Muscle of arm (tissue), 12 donors: ENCODE data around the gene RASIP1. TPM values are rescaled to one million over a fixed set of nuclear protein-coding genes. Genes with fewer than 3 reads are reported as not detected.
"Not testable (repeated sequence)": the region's sequence is repeated elsewhere in the genome, so short reads cannot be mapped to it uniquely, and the experiment has no call there.

Experiments
- DNase-seq: peaks from one replicate; pipeline ENCODE4 v3.0.0-alpha.2; 2013
- polyA plus RNA-seq, 12 donors: library from polyadenylated mRNA; unstranded; fragments of 120-200 nt; gene quantifications; one replicate each; pipeline ENCODE4 v1.2.1, GENCODE V29; 2013; ENCODE audit not compliant: insufficient read length in 12 of 12

The RASIP1 gene
- polyA plus RNA-seq, 12 donors: 15.1 to 39.6 (median 22.0) TPM; not detected in 1

GRCh38 chr19:48713041-48713863, 27.2 kb downstream of the RASIP1 start:
- DNase-seq: no peak

GRCh38 chr19:48711106-48711662, 29.2 kb downstream of the RASIP1 start:
- DNase-seq: no peak

- no peak for DNase-seq
Measured at GRCh38 chr19:48708471-48708870, 31.9 kb downstream of the RASIP1 start.

DNA sequence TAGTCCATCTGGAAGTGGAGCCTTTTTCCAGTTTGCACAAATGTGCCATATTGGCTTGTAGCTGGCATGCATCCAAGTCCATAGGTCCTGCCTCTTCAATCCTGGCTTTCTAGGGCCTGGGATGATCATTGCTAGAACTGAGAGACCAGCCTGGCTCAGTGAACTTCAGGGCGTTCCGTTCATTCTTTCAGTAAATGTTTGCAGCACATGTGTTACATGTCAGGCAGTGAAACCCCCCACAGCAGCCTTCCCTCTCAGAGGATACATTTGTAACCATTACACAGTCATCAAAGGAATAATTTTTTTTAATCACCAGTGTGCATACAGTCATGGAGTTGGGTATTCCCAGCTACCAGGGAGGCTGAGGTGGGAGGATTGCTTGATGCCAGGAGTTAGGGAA, 35.0 kb downstream of the RASIP1 start:
- DNase-seq: no peak

DNA sequence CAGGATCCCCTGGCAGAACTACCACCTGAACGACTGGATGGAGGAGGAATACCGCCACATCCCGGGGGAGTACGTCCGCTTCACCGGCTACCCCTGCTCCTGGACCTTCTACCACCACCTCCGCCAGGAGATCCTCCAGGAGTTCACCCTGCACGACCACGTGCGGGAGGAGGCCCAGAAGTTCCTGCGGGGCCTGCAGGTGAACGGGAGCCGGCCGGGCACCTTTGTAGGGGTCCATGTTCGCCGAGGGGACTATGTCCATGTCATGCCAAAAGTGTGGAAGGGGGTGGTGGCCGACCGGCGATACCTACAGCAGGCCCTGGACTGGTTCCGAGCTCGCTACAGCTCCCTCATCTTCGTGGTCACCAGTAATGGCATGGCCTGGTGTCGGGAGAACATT, 37.1 kb downstream of the RASIP1 start:
- no peak for DNase-seq

DNA sequence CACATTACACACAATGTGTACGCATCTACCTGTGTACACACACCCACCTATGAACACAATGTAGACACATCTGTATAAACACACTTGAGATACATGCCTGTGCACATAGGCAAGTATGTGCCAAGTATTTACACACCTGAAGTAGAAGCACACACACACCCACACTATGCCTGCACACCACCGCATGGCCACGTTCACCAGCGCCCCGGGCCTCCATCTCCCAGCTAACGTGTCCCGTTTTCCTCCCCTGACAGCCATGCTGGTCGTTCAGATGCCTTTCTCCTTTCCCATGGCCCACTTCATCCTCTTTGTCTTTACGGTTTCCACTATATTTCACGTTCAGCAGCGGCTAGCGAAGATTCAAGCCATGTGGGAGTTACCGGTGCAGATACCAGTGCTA, 37.7 kb downstream of the RASIP1 start:
- DNase-seq: no peak

DNA sequence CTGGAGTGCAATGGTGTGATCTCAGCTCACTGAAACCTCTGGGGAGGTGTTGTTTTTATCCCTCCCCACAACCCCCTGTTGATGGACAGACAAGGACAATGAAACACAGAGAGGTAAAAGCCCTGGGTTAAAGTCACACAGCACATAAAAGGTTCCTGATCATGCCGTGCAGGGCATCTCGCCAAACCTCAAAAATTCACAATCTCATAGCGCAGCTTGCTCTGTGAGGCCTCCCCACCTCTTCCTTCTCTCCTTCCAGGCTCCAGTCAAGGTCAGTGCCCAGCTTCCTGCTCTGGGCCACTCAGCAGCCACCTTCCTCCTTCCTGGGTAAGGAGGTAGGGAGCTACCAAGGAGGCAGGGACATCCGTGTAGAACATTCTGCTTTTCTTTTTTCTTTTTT, 42.4 kb downstream of the RASIP1 start:
- no peak for DNase-seq

DNA sequence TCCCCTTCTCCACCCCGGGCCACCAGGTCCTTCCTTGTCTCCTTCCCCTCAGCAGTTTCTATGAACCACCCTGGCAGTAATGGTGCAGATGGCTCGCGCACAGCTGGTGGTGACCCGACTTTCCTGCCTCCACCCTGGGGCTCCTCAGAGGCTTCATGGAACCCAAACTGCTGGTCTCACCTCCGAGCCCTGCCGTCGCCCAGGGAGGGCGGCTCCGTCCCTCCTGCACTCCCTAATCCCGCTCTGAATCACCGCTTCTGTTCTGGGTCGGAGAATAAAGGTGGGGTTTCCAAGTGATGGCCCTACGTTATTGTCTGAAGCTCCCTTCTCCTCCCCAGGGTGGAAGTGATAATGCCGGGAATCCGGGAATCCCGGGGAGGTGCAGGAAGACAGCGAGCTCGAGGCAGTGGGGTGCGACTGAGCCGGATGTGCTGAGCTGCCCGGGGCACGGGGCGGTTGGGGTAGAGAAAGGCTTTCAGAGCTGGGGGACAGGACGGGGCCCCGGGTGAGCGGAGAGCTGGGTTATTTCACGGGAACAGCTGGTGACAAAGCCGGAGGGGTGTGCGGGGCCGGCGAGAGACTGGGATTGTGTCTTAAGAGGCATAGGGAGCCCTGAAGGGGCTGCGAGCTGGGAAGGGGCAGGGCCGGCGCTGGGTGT, 43.9 kb downstream of the RASIP1 start:
- no peak for DNase-seq

- DNase-seq: no peak
Measured at GRCh38 chr19:48695743-48696352, 44.6 kb downstream of the RASIP1 start, which contains the start of gene FUT2. Gene FUT2 (plus strand): TSS chr19:48695971. CDS start chr19:48702957, 6,986 bp downstream.

- DNase-seq: not testable (repeated sequence)
Measured at GRCh38 chr19:48693629-48694028, 46.8 kb downstream of the RASIP1 start.

GRCh38 chr19:48689449-48689848, 51.0 kb downstream of the RASIP1 start:
- no peak for DNase-seq

GRCh38 chr19:48687776-48688175, 52.6 kb downstream of the RASIP1 start:
- no peak for DNase-seq

- not testable (repeated sequence) for DNase-seq
Measured at GRCh38 chr19:48686637-48687036, 53.8 kb downstream of the RASIP1 start.

- no peak for DNase-seq
Measured at GRCh38 chr19:48686088-48686487, 54.3 kb downstream of the RASIP1 start.

DNA sequence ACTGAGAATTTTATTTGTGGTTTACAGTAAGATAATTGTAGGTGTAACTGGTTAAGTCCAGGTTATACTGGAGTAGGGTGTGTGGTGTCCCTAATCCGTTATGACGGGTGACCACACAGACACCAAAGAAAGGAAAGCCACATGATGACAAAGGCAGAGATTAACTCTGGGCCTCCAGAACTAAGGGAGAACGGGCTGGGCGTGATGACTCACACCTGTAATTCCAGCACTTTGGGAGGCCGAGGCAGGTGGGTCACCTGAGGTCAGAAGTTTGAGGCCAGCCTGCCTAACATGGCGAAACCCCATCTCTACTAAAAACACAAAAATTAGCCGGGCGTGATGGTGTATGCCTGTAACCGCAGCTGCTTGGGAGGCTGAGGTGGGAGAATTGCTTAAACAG, 54.8 kb downstream of the RASIP1 start:
- DNase-seq: no peak

DNA sequence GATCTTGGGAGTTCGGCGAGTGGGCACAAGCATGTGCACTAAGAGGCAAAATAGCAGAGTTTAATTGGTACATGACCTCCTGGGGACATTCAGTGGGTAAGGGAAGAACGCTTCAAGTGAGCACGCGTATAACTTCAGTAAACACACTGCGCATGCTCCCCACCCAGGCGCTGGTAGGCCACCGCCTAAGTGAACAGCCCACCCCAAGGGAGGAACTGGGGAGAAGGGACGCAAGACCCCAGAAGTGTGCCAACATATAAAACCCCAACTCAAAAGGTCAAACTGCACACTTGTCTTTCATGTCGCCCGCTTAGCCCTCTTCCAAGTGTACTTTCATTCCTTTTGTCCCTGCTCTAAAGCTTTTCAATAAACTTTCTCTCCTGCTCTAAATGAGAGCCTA, 57.1 kb downstream of the RASIP1 start:
- DNase-seq: peak; percentile 73

GRCh38 chr19:48681127-48681470, 59.3 kb downstream of the RASIP1 start:
- no peak for DNase-seq

DNA sequence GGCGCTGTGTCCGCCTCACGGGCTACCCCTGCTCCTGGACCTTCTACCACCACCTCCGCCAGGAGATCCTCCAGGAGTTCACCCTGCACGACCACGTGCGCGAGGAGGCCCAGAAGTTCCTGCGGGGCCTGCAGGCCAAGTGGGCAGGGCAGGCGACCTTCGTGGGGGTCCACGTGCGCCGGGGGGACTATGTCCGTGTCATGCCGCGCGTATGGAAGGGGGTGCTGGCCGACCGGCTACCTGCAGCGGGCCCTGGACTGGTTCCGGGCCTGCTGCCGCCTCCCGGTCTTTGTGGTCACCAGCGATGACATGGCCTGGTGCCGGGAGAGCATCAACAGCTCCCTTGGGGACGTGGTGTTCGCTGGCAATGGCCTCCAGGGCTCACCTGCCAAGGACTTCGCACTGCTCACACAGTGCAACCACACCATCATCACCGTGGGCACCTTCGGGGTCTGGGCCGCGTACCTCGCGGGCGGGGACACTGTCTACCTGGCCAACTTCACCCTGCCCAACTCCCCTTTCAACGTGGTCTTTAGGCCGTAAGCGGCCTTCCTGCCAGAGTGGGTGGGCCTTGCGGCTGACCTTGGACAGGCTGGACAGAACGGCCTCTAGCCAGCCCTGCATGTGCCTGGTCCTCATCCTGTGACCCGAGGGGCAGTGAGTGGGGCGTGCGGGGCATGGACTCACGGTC, 59.8 kb downstream of the RASIP1 start:
- no peak for DNase-seq

GRCh38 chr19:48680006-48680405, 60.4 kb downstream of the RASIP1 start:
- DNase-seq: not testable (repeated sequence)

GRCh38 chr19:48678201-48678600, 62.2 kb downstream of the RASIP1 start:
- DNase-seq: no peak

DNA sequence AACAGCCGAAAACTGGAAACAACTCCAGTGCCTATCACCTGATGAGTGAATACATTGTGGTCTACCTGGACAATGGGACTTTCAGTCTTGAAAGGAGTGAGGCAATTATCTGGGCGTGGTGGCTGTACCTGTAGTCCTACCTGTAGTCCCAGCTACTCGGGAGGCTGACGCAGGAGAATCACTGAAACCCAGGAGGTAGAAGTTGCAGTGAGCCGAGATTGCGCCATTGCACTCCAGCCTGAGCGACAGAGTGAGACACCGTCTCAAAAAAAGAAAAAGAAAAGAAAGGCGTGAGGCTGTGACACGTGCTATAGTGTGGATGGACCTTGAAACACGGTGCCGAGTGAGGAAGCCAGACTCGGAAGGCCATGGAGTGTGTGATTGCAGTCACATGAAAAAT, 63.5 kb downstream of the RASIP1 start:
- no peak for DNase-seq

DNA sequence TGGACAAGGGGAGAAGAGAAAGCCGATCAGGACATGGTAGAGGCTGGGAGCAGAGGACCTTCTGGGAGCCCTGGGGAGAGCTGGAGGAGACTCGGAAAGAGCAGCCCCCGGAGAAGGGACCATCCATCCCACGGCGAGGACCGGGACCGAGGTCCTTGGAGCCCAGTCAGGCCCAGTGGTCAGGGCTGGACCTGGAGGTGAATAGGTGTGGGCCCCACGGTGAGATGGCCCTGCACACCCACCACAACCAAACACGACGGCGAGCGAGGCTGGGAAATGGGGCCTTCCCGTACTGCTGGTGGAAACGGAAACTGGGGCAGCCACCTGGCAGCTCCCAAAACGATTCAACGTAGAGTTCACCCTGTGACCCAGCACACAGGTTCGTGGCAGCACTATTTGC, 63.9 kb downstream of the RASIP1 start:
- no peak for DNase-seq
